GM23338 (cell line): ENCODE data around the gene TAOK3. TPM values are rescaled to one million over a fixed set of nuclear protein-coding genes. Genes with fewer than 3 reads are reported as not detected.

Experiments
- ATAC-seq: fragments of 200-7000 bp; cut with Tn5 transposase; 3 replicates; pipeline ENCODE4 v1.9.1; 2020
- DNase-seq: peaks from one replicate; pipeline ENCODE4 v3.0.0-alpha.2; 2015; ENCODE audit warnings: low spot score
- H2AFZ ChIP-seq: fragments of 200-600 bp; sonication (generic); 2 replicates; pipeline ENCODE4 v1.8.0; 2016; ENCODE audit warnings: antibody characterized with exemption, mild to moderate bottlenecking, moderate library complexity
- H3F3A ChIP-seq: fragments of 200-600 bp; sonication (generic); replicated peaks from 2 replicates; pipeline ENCODE4 v1.8.0; 2017; ENCODE audit warnings: antibody characterized with exemption, mixed run types, low read depth
- H3K27ac ChIP-seq: fragments of 200-600 bp; sonication (generic); 2 replicates; pipeline ENCODE4 v1.6.1; 2016; ENCODE audit warnings: low read depth
- H3K27me3 ChIP-seq: fragments of 200-600 bp; sonication (generic); 2 replicates; pipeline ENCODE4 v1.8.0; 2016; ENCODE audit warnings: mild to moderate bottlenecking, mixed run types, moderate library complexity; ENCODE audit not compliant: insufficient read depth
- H3K36me3 ChIP-seq: fragments of 200-600 bp; sonication (generic); 2 replicates; pipeline ENCODE4 v1.8.0; 2016; ENCODE audit warnings: mild to moderate bottlenecking; ENCODE audit not compliant: insufficient read depth
- H3K4me1 ChIP-seq: fragments of 200-600 bp; sonication (generic); 2 replicates; pipeline ENCODE4 v1.8.0; 2016; ENCODE audit warnings: mild to moderate bottlenecking, moderate library complexity; ENCODE audit not compliant: insufficient read depth
- H3K4me2 ChIP-seq: fragments of 200-600 bp; sonication (generic); 2 replicates; pipeline ENCODE4 v1.7.1; 2017; ENCODE audit warnings: mixed run types
- H3K4me3 ChIP-seq: fragments of 200-600 bp; sonication (generic); 2 replicates; pipeline ENCODE4 v1.6.1; 2016; ENCODE audit warnings: mixed run types
- H3K79me2 ChIP-seq: fragments of 200-600 bp; sonication (generic); replicated peaks from 2 replicates; pipeline ENCODE4 v1.8.0; 2017; ENCODE audit warnings: mild to moderate bottlenecking; ENCODE audit not compliant: insufficient read depth
- H3K9me2 ChIP-seq: fragments of 200-600 bp; sonication (generic); 2 replicates; pipeline ENCODE4 v1.8.0; 2017; ENCODE audit not compliant: insufficient read depth
- H4K20me1 ChIP-seq: fragments of 200-600 bp; sonication (generic); replicated peaks from 2 replicates; pipeline ENCODE4 v1.8.0; 2017; ENCODE audit warnings: mild to moderate bottlenecking; ENCODE audit not compliant: insufficient read depth
- H3K27ac Mint-ChIP-seq: 2 replicates; pipeline ENCODE4 v1.8.0; 2020; ENCODE audit warnings: inconsistent platforms, mild to moderate bottlenecking, moderate library complexity, mixed read lengths
- H3K27me3 Mint-ChIP-seq: 3 replicates; pipeline ENCODE4 v1.8.0; 2022; ENCODE audit warnings: low read depth, mild to moderate bottlenecking, moderate library complexity, mixed read lengths, inconsistent platforms; ENCODE audit not compliant: insufficient read depth, poor library complexity
- H3K36me3 Mint-ChIP-seq: 3 replicates; pipeline ENCODE4 v1.8.0; 2021; ENCODE audit warnings: low read depth, mild to moderate bottlenecking, inconsistent platforms, moderate library complexity, mixed read lengths
- H3K4me1 Mint-ChIP-seq: 3 replicates; pipeline ENCODE4 v1.8.0; 2020; ENCODE audit warnings: mild to moderate bottlenecking, inconsistent platforms, mixed read lengths
- H3K4me3 Mint-ChIP-seq: 3 replicates; pipeline ENCODE4 v1.8.0; 2021; ENCODE audit warnings: moderate library complexity, mild to moderate bottlenecking, inconsistent platforms, mixed read lengths
- H3K9me3 Mint-ChIP-seq: 3 replicates; pipeline ENCODE4 v1.8.0; 2020; ENCODE audit warnings: moderate library complexity, mild to moderate bottlenecking, inconsistent platforms, mixed read lengths
- CREB1 ChIP-seq: fragments of 250-450 bp; sonication (Bioruptor Pico); IDR thresholded peaks from 2 replicates; pipeline ENCODE4 v1.5.0; 2020; ENCODE audit warnings: low read depth, mild to moderate bottlenecking, moderate library complexity
- EZH2 ChIP-seq: fragments of 200-600 bp; sonication (generic); IDR thresholded peaks from one replicate; pipeline ENCODE4 v1.8.0; 2017; ENCODE audit warnings: antibody characterized with exemption, mild to moderate bottlenecking, low read depth; ENCODE audit not compliant: unreplicated experiment
- EZH2phosphoT487 ChIP-seq: fragments of 200-600 bp; sonication (generic); IDR thresholded peaks from one replicate; pipeline ENCODE4 v1.8.1; 2018; ENCODE audit warnings: antibody characterized with exemption; ENCODE audit not compliant: unreplicated experiment
- JUNB ChIP-seq: IDR thresholded peaks from one replicate; pipeline ENCODE4 v1.6.1; 2016; ENCODE audit warnings: antibody characterized with exemption; ENCODE audit not compliant: unreplicated experiment
- POLR2AphosphoS5 ChIP-seq: IDR thresholded peaks from 2 replicates; pipeline ENCODE4 v1.6.1; 2016; ENCODE audit warnings: antibody characterized with exemption, low read depth
- STAT1 ChIP-seq: IDR thresholded peaks from one replicate; pipeline ENCODE4 v1.6.1; 2016; ENCODE audit warnings: antibody characterized with exemption; ENCODE audit not compliant: unreplicated experiment
- ZNF114 ChIP-seq: fragments of 250-450 bp; sonication (Bioruptor Pico); IDR thresholded peaks from 2 replicates; pipeline ENCODE4 v1.5.0; 2020; ENCODE audit warnings: mild to moderate bottlenecking, moderate library complexity
- ZNF331 ChIP-seq: fragments of 250-450 bp; sonication (Bioruptor Pico); IDR thresholded peaks from 2 replicates; pipeline ENCODE4 v1.5.0; 2020; ENCODE audit warnings: low read depth, mild to moderate bottlenecking, moderate library complexity
- polyA plus RNA-seq: library from polyadenylated mRNA; unstranded; fragments of >200 nt; fragmentation: Nextera tagmentation; extraction: Ambion mirVana; gene quantifications from 2 replicates; pipeline ENCODE4 v1.2.1, GENCODE V29; 2016
- total RNA-seq: library from RNA; depleted of rRNA; stranded (reverse); fragments of >200 nt; shearing (Covaris generic); gene quantifications from 2 replicates; pipeline ENCODE4 v1.2.3, GENCODE V29; 2014
- TF ChIP-seq, protein P1 (sequence below), 2 experiments: fragments of 200-600 bp in 1 of 2; sonication (generic) in 1 of 2; conservative IDR thresholded peaks; 2 replicates each; pipeline versions ENCODE4 v1.5.1 to v1.6.1; 2016 to 2017; ENCODE audit warnings: antibody characterized with exemption in 2 of 2, low read depth in 2 of 2, mild to moderate bottlenecking in 2 of 2, moderate library complexity in 1 of 2
- TF ChIP-seq, protein P2 (sequence below): IDR thresholded peaks from 2 replicates; pipeline ENCODE4 v1.6.1; 2016; ENCODE audit warnings: antibody characterized with exemption
- TF ChIP-seq, protein P3 (sequence below): fragments of 250-450 bp; sonication (Bioruptor Pico); IDR thresholded peaks from 2 replicates; pipeline ENCODE4 v1.5.0; 2020; ENCODE audit warnings: mild to moderate bottlenecking, moderate library complexity

TAOK3 gene
- total and polyA plus RNA-seq, 2 experiments from 2014 or later: 7.6 to 20.4 TPM

DNA sequence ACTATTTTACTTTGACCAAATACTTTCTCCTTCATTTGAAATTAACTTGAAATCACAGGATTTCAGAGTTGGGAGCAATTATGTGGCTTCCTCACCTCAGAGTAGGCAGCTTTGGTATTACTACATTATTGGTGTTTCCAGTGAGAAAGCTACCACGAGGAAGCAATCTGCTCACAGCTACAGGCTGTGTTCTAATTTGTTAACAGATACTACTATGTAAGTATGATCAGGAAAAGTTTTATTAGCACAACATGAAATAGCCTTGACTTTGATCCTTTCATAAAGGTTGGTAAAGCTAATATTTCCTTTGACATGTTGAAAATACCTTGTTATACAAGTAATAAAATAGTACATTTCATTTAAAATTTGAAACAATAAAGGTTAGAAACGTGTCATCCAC lies 30.6 kb downstream of the TAOK3 start:
- Histone ChIP-seq H3K27me3 (no peaks in the 10 kb centered on the region), H2AFZ (no peak overlapping the region), H4K20me1 (no peaks in the 10 kb centered on the region), H3K36me3 (no peaks in the 10 kb centered on the region), H3F3A (no peaks in the 10 kb centered on the region), H3K4me3 (no peak overlapping the region), H3K27ac (no peak overlapping the region), H3K4me1 (peaks cover 18% of the 10 kb centered on the region), H3K4me2 (no peak overlapping the region), H3K79me2 (no peaks in the 10 kb centered on the region; the same call in 1 of the 2 replicates), H3K9me2 (no peaks in the 10 kb centered on the region)
- H3K27ac Mint-ChIP-seq: no peak overlapping the region
- no peaks in the 10 kb centered on the region for H3K27me3 Mint-ChIP-seq
- DNase-seq (no peak), ATAC-seq (no peak)
- H3K36me3 Mint-ChIP-seq: no peaks in the 10 kb centered on the region
- peaks cover 19% of the 10 kb centered on the region for H3K4me1 Mint-ChIP-seq
- no peaks in the 10 kb centered on the region for H3K9me3 Mint-ChIP-seq
- TF ChIP-seq POLR2AphosphoS5 (no peak), ZNF331 (CRISPR knock-in tag) (no peak)
- TF ChIP-seq, protein P1, sequence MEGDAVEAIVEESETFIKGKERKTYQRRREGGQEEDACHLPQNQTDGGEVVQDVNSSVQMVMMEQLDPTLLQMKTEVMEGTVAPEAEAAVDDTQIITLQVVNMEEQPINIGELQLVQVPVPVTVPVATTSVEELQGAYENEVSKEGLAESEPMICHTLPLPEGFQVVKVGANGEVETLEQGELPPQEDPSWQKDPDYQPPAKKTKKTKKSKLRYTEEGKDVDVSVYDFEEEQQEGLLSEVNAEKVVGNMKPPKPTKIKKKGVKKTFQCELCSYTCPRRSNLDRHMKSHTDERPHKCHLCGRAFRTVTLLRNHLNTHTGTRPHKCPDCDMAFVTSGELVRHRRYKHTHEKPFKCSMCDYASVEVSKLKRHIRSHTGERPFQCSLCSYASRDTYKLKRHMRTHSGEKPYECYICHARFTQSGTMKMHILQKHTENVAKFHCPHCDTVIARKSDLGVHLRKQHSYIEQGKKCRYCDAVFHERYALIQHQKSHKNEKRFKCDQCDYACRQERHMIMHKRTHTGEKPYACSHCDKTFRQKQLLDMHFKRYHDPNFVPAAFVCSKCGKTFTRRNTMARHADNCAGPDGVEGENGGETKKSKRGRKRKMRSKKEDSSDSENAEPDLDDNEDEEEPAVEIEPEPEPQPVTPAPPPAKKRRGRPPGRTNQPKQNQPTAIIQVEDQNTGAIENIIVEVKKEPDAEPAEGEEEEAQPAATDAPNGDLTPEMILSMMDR (conservative IDR thresholded peaks at IDR 0.05; ENCODE audit: low read depth in 2 of 2): no peak
- TF ChIP-seq, protein P2, sequence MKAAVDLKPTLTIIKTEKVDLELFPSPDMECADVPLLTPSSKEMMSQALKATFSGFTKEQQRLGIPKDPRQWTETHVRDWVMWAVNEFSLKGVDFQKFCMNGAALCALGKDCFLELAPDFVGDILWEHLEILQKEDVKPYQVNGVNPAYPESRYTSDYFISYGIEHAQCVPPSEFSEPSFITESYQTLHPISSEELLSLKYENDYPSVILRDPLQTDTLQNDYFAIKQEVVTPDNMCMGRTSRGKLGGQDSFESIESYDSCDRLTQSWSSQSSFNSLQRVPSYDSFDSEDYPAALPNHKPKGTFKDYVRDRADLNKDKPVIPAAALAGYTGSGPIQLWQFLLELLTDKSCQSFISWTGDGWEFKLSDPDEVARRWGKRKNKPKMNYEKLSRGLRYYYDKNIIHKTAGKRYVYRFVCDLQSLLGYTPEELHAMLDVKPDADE: no peak
- no peak overlapping the region for H3K4me3 Mint-ChIP-seq

DNA sequence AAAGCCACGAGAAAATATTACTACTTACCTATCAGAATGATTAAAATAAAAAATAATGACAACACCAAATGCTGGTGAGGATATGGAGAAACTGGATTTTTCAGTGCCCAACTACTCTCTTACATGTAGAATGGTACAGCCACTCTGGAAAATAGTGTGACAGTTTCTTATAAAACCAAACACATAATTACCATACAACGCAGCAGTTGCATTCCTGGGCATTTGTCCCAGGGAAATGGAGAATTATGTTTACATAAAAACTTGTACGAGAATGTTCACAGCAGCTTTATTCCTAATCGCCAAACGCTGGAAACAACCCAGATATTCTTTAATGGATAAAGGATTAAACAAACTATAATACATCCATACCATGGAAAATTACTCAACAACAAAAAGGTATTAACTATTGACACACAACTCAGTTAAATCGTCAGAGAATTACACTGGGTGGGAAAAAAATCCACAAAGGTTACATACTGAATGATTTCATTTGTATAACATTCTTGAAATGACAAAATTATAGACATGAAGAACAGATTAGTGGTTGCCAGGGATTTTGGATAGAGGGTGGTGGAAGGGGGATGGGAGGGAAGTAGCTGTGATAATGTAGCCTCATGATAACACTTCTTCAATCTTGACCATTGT lies 35.4 kb downstream of the TAOK3 start:
- H3F3A ChIP-seq: no peaks in the 10 kb centered on the region
- no peak overlapping the region for H3K4me2 ChIP-seq
- H3K27ac ChIP-seq: no peak overlapping the region
- no peaks in the 10 kb centered on the region; the same call in 1 of the 2 replicates for H3K79me2 ChIP-seq
- Mint-ChIP-seq H3K27ac (no peak overlapping the region), H3K27me3 (peaks cover 2% of the 10 kb centered on the region), H3K4me1 (peaks cover 4% of the 10 kb centered on the region; the same call in 2 of the 3 replicates), H3K9me3 (no peaks in the 10 kb centered on the region), H3K36me3 (no peaks in the 10 kb centered on the region), H3K4me3 (no peak overlapping the region)
- no peaks in the 10 kb centered on the region for H3K9me2 ChIP-seq
- DNase-seq (no peak), ATAC-seq (no peak)
- no peak overlapping the region for H2AFZ ChIP-seq
- no peaks in the 10 kb centered on the region for H3K4me1 ChIP-seq
- H3K27me3 ChIP-seq: no peaks in the 10 kb centered on the region
- no peak overlapping the region for H3K4me3 ChIP-seq
- H4K20me1 ChIP-seq: no peaks in the 10 kb centered on the region
- no peaks in the 10 kb centered on the region for H3K36me3 ChIP-seq
- TF ChIP-seq, protein P3, sequence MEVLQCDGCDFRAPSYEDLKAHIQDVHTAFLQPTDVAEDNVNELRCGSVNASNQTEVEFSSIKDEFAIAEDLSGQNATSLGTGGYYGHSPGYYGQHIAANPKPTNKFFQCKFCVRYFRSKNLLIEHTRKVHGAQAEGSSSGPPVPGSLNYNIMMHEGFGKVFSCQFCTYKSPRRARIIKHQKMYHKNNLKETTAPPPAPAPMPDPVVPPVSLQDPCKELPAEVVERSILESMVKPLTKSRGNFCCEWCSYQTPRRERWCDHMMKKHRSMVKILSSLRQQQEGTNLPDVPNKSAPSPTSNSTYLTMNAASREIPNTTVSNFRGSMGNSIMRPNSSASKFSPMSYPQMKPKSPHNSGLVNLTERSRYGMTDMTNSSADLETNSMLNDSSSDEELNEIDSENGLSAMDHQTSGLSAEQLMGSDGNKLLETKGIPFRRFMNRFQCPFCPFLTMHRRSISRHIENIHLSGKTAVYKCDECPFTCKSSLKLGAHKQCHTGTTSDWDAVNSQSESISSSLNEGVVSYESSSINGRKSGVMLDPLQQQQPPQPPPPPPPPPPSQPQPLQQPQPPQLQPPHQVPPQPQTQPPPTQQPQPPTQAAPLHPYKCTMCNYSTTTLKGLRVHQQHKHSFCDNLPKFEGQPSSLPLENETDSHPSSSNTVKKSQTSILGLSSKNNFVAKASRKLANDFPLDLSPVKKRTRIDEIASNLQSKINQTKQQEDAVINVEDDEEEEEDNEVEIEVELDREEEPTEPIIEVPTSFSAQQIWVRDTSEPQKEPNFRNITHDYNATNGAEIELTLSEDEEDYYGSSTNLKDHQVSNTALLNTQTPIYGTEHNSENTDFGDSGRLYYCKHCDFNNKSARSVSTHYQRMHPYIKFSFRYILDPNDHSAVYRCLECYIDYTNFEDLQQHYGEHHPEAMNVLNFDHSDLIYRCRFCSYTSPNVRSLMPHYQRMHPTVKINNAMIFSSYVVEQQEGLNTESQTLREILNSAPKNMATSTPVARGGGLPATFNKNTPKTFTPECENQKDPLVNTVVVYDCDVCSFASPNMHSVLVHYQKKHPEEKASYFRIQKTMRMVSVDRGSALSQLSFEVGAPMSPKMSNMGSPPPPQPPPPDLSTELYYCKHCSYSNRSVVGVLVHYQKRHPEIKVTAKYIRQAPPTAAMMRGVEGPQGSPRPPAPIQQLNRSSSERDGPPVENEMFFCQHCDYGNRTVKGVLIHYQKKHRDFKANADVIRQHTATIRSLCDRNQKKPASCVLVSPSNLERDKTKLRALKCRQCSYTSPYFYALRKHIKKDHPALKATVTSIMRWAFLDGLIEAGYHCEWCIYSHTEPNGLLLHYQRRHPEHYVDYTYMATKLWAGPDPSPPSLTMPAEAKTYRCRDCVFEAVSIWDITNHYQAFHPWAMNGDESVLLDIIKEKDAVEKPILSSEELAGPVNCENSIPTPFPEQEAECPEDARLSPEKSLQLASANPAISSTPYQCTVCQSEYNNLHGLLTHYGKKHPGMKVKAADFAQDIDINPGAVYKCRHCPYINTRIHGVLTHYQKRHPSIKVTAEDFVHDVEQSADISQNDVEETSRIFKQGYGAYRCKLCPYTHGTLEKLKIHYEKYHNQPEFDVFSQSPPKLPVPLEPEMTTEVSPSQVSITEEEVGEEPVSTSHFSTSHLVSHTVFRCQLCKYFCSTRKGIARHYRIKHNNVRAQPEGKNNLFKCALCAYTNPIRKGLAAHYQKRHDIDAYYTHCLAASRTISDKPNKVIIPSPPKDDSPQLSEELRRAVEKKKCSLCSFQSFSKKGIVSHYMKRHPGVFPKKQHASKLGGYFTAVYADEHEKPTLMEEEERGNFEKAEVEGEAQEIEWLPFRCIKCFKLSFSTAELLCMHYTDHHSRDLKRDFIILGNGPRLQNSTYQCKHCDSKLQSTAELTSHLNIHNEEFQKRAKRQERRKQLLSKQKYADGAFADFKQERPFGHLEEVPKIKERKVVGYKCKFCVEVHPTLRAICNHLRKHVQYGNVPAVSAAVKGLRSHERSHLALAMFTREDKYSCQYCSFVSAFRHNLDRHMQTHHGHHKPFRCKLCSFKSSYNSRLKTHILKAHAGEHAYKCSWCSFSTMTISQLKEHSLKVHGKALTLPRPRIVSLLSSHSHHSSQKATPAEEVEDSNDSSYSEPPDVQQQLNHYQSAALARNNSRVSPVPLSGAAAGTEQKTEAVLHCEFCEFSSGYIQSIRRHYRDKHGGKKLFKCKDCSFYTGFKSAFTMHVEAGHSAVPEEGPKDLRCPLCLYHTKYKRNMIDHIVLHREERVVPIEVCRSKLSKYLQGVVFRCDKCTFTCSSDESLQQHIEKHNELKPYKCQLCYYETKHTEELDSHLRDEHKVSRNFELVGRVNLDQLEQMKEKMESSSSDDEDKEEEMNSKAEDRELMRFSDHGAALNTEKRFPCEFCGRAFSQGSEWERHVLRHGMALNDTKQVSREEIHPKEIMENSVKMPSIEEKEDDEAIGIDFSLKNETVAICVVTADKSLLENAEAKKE: no peak
- TF ChIP-seq ZNF114 (CRISPR knock-in tag) (no peak), CREB1 (CRISPR knock-in tag) (no peak), STAT1 (no peak), EZH2 (no peak), POLR2AphosphoS5 (no peak), ZNF331 (CRISPR knock-in tag) (no peak), EZH2phosphoT487 (no peak), JUNB (no peak)
- TF ChIP-seq, protein P2: no peak
